ENCODE results near the gene CCDC33. TPM values are rescaled to one million over a fixed set of nuclear protein-coding genes. Genes with fewer than 3 reads are reported as not detected.

CCDC33 gene
- total RNA-seq, 1 experiment from 2014 or later = 10.6 TPM

DNA sequence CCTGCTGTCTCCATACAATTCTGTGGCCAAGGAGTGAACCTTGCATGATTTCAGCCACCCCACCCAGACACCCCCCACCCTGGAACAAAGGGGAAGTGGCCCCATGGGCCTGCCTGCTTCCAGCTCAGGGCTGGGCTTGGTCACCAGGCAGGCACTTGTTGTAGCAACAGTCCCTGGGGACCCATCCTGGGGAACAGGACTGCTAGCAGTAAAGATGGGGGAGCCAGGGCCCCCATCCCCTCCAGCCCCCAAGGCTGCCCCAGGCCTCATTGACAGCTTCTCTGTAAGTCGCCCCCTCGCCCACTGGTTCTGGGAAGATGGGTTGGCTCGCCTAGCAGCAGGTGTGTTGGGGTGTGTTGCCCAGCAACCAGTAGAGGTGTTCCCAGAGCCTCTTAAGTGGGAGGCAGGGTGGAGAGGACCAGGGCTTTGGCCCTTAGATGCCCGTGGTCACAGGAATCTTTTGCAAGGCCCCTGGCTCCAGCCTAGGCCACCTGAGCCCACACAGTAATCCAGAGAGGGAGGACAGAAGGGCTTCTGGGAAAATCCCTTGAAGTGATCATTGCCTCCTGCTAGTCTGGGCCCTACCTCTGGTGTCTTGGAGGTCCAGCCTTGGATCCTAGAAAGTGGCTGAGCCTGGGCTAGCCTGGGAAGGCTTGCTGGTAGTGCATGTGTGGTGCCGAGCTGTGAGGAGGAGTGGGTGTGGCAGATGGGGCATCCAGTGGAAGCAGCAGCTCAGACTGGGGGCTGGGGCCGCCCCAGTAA, 82.4 kb downstream of the CCDC33 start (continued):
- TF ChIP-seq NFYB (CRISPR knock-in tag; conservative IDR thresholded peaks at IDR 0.05; ENCODE audit: low read depth) (no peak), NR3C1 (CRISPR knock-in tag; conservative IDR thresholded peaks at IDR 0.05; ENCODE audit: low read depth) (no peak)
- TF ChIP-seq, protein P1, sequence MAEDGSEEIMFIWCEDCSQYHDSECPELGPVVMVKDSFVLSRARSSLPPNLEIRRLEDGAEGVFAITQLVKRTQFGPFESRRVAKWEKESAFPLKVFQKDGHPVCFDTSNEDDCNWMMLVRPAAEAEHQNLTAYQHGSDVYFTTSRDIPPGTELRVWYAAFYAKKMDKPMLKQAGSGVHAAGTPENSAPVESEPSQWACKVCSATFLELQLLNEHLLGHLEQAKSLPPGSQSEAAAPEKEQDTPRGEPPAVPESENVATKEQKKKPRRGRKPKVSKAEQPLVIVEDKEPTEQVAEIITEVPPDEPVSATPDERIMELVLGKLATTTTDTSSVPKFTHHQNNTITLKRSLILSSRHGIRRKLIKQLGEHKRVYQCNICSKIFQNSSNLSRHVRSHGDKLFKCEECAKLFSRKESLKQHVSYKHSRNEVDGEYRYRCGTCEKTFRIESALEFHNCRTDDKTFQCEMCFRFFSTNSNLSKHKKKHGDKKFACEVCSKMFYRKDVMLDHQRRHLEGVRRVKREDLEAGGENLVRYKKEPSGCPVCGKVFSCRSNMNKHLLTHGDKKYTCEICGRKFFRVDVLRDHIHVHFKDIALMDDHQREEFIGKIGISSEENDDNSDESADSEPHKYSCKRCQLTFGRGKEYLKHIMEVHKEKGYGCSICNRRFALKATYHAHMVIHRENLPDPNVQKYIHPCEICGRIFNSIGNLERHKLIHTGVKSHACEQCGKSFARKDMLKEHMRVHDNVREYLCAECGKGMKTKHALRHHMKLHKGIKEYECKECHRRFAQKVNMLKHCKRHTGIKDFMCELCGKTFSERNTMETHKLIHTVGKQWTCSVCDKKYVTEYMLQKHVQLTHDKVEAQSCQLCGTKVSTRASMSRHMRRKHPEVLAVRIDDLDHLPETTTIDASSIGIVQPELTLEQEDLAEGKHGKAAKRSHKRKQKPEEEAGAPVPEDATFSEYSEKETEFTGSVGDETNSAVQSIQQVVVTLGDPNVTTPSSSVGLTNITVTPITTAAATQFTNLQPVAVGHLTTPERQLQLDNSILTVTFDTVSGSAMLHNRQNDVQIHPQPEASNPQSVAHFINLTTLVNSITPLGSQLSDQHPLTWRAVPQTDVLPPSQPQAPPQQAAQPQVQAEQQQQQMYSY (CRISPR knock-in tag; IDR thresholded peaks at IDR 0.05) = no peak

DNA sequence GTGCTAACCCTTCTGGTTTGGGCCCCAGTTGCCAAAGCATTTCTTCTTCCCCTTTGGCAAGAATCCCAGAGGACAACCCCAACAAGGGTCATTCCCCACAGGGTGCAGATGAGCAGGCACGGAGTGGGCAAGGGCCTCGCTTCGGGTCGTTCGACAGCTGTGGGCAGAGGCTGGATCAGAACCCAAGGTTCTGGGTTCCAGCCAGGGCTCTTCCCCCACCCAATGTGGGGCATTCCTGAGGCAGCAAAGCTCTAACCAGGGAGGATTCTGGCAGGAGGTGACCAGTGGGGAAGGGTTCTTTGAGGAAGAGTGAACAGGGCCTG, 83.0 kb downstream of the CCDC33 start:
- no peak overlapping the region for H3K27ac Mint-ChIP-seq
- no peak for DNase-seq (ENCODE audit: low spot score)
- no peaks in the 10 kb centered on the region; the same call in 1 of the 2 replicates for H3K27me3 Mint-ChIP-seq (ENCODE audit: low read depth)
- TF ChIP-seq CREB1 (CRISPR knock-in tag; IDR thresholded peaks at IDR 0.05) (no peak), SMAD4 (CRISPR knock-in tag; IDR thresholded peaks at IDR 0.05) (no peak), SOX15 (CRISPR knock-in tag; IDR thresholded peaks at IDR 0.05) (no peak), RORB (CRISPR knock-in tag; IDR thresholded peaks at IDR 0.05) (no peak), ATF1 (CRISPR knock-in tag; IDR thresholded peaks at IDR 0.05) (no peak), GABPB1 (CRISPR knock-in tag; IDR thresholded peaks at IDR 0.05) (no peak), ZNF317 (CRISPR knock-in tag; IDR thresholded peaks at IDR 0.05; ENCODE audit: borderline replicate concordance, low read depth) (no peak)
- TF ChIP-seq, protein P2, sequence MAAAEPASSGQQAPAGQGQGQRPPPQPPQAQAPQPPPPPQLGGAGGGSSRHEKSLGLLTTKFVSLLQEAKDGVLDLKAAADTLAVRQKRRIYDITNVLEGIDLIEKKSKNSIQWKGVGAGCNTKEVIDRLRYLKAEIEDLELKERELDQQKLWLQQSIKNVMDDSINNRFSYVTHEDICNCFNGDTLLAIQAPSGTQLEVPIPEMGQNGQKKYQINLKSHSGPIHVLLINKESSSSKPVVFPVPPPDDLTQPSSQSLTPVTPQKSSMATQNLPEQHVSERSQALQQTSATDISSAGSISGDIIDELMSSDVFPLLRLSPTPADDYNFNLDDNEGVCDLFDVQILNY (CRISPR knock-in tag; IDR thresholded peaks at IDR 0.05) = no peak
- H3K4me1 Mint-ChIP-seq = peaks cover 47% of the 10 kb centered on the region
- no peak for ATAC-seq
- H3K4me3 Mint-ChIP-seq = no peak overlapping the region
- no peaks in the 10 kb centered on the region for H3K9me3 Mint-ChIP-seq
- POLR2A ChIA-PET = interaction anchor here (0.7 to 1.2 kb wide), 2 partner anchors 85 to 105 kb away, joined by 3 to 4 read pairs; no protein-coding TSS in a partner anchor
- CTCF ChIA-PET = interaction anchor here (0.7 to 17.1 kb wide), 18 partner anchors 9 to 346 kb away, joined by 3 to 347 read pairs (median 7); partner anchors contain the start of genes ISLR2 and STRA6
- no peaks in the 10 kb centered on the region for H3K36me3 Mint-ChIP-seq

DNA sequence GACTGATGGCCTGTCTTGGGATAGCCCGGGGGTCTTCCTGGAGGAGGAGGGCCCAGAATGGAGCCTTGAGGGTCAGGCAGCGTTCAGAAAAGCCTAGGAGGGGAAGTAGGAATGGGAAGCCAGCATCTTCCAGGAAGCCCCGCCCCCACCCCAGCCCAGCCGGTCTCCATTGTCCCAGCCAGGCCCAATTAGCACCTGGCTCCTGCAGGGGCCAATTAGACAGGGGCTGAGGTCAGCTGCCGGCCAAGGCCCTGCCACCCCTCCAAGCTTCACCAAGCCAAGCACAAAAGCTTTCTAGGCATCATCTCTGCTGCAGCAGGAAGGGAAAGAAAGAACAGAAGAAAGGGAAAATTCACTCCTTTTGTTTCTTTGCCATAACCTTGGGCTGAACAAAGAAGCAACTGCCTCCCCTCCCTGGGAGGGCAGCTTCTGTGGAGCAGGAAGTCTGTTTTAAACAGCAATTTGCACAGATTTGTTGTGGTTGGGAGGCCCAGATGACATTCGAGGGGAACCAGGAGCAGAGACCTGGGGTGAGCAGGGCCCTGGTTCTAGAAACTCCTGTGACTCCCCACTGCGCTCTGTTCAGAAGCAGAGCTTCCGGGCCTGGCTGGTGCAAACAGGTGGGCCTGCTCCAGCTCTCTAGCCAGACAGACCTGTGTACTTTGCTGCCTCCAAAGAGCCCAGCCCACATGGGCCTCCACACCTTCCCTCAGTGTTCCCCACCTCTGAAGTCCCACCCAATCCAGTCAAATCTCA, 83.6 kb downstream of the CCDC33 start:
- Mint-ChIP-seq H3K4me3 (no peak overlapping the region), H3K27me3 (ENCODE audit: low read depth) (no peaks in the 10 kb centered on the region; the same call in 1 of the 2 replicates), H3K9me3 (no peaks in the 10 kb centered on the region), H3K36me3 (no peaks in the 10 kb centered on the region), H3K4me1 (peaks cover 41% of the 10 kb centered on the region), H3K27ac (no peak overlapping the region)
- POLR2A ChIA-PET = interaction anchor here (0.7 to 1.2 kb wide), 2 partner anchors 86 to 106 kb away, joined by 3 to 4 read pairs; no protein-coding TSS in a partner anchor
- ATAC-seq = peak; percentile 81
- peak; percentile 71 for DNase-seq (ENCODE audit: low spot score)
- CTCF ChIA-PET = interaction anchor here (0.6 to 17.1 kb wide), 28 partner anchors 8 to 394 kb away, joined by 3 to 347 read pairs (median 4); partner anchors contain the start of genes ISLR2, LOXL1 and STRA6
- TF ChIP-seq ELF4 (CRISPR knock-in tag; IDR thresholded peaks at IDR 0.05; ENCODE audit: low read depth) (no peak), NFE2L1 (CRISPR knock-in tag; IDR thresholded peaks at IDR 0.05) (no peak), TEAD4 (CRISPR knock-in tag; IDR thresholded peaks at IDR 0.05) (no peak), MYBL2 (CRISPR knock-in tag; IDR thresholded peaks at IDR 0.05) (no peak), ETV6 (CRISPR knock-in tag; IDR thresholded peaks at IDR 0.05) (peak; percentile 55; the same call in 1 of the 2 replicates), ESRRA (CRISPR knock-in tag; IDR thresholded peaks at IDR 0.05; ENCODE audit: borderline replicate concordance) (no peak), NR2C2 (CRISPR knock-in tag; IDR thresholded peaks at IDR 0.05) (no peak)
- TF ChIP-seq, protein P3, sequence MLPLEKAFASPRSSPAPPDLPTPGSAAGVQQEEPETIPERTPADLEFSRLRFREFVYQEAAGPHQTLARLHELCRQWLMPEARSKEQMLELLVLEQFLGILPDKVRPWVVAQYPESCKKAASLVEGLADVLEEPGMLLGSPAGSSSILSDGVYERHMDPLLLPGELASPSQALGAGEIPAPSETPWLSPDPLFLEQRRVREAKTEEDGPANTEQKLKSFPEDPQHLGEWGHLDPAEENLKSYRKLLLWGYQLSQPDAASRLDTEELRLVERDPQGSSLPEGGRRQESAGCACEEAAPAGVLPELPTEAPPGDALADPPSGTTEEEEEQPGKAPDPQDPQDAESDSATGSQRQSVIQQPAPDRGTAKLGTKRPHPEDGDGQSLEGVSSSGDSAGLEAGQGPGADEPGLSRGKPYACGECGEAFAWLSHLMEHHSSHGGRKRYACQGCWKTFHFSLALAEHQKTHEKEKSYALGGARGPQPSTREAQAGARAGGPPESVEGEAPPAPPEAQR (CRISPR knock-in tag; IDR thresholded peaks at IDR 0.05) = no peak
- TF ChIP-seq, protein P2 (CRISPR knock-in tag; IDR thresholded peaks at IDR 0.05) = no peak
- TF ChIP-seq, protein P4, sequence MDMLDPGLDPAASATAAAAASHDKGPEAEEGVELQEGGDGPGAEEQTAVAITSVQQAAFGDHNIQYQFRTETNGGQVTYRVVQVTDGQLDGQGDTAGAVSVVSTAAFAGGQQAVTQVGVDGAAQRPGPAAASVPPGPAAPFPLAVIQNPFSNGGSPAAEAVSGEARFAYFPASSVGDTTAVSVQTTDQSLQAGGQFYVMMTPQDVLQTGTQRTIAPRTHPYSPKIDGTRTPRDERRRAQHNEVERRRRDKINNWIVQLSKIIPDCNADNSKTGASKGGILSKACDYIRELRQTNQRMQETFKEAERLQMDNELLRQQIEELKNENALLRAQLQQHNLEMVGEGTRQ (CRISPR knock-in tag; IDR thresholded peaks at IDR 0.05) = peak; percentile 53; the same call in 1 of the 2 replicates
- TF ChIP-seq, protein P5, sequence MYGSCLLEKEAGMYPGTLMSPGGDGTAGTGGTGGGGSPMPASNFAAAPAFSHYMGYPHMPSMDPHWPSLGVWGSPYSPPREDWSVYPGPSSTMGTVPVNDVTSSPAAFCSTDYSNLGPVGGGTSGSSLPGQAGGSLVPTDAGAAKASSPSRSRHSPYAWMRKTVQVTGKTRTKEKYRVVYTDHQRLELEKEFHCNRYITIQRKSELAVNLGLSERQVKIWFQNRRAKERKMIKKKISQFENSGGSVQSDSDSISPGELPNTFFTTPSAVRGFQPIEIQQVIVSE (CRISPR knock-in tag; IDR thresholded peaks at IDR 0.05; ENCODE audit: borderline replicate concordance) = no peak

Measured in WTC11 (cell line).